Measurements from ENCODE around the gene ELMO1.

Gene ELMO1

DNA sequence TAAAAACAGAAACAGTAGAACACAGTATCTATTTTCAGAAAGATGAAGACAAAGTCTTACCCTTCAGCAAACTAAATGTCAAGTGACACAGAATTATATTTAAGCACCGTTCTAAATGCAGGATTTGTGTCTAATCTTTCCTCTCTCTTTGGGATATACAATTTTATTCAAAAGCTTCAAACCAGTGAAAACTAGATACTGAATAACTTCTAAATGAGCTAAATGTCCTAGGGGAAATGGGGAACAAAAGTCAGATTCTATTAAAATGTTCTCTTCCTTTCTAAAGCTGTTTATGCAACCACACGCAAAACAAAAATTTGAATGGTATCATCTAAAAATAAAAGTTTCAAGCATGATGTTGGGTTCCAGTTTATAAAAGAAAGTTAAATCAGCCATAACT lies 588.0 kb downstream of the ELMO1 start:
- DNase-seq = no peak

DNA sequence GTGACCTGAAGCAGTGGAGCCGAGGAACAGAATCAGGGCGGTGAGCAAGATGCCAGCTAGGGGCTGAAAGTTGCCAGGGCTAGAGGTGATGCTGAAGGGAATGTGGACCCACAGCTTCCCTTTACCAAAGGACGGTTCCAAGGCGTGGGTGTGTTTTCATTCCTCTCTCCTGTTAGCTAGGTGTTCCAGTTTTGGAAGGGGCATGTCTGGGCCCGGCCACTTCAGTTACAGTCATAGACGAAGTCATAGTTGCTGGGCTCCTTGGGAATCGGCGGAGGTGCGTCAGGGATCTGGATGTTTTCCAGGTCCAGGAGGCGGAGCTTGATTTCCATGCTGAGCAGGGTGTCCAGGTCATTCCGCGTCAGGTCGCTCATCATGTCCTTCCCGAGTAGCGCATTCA lies 593.3 kb downstream of the ELMO1 start:
- no peak for DNase-seq

DNA sequence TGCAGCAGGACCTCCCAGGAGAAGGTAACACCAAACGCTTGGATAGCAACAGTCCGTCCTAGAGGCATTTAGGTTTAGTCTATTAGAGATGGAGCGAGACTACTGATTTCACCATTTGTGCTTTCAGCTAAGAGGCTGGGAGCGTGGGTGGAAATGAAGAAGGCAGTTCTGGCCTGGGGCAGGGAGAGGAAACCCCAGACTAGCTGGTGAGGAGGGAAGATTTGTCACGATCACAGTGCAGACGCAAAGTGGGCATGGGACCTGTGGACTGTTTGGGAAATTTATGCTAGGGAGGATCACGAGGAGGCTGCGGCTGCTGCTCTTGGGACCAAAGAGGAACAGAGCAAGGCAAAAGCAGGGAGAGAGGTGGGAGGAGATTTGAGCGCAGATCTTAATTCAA lies 594.0 kb downstream of the ELMO1 start:
- no peak for DNase-seq

DNA sequence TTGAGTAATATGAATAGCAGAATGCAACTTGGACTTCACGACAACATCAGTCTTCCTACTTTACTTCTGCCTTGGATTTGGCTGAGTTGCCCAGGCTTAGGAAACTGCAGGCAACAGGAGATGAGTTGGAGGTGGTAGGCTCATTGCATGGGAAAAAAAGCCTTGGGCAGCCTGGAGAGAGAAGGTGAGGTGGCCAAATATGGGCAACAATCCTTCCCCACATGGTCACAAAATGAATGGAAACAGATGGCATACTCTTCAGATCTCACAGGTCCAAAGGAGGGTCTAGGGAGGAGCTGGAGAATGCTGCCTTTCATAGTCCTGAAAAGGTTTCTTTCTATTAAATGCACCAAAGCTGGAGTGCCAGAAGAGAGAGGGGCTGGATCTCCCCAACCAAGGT lies 595.7 kb downstream of the ELMO1 start:
- DNase-seq = no peak

DNA sequence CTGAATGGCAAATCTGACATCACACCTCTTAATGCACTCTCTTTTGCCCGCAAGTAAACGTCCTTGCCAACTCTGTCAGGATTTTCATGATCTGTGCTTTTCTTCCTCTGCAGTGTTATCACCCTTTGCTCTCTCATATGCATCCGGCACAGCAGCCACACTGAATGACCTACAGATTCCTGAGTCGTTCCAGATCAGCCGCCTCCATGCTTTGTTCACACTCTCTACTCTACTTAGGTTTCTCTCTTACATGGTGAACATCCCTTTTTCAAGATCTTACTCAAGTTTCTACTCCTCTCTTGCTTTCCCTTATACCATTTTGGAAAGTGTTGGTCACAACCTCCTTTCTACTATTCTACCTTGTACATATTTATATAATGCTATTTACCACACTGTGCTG lies 596.6 kb downstream of the ELMO1 start:
- no peak for DNase-seq

DNA sequence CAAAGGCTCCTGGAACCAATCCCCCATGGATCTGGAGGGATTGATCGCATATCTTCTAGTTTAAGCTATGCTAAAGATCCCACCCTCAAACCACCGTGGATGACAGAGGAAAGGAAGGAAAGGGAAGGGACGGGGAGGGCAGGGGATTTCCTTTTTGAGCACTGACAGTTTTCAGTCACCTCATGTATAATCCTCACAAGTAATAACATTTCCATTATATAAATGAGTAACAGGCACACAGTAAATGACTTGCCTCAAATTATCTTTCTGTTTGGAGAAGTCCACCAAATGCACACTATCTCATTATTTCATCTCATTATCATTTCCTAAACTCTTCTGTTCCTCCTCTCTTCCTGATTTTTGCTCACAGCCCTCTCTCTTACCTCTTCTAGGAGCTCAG lies 597.3 kb downstream of the ELMO1 start:
- DNase-seq = no peak

DNA sequence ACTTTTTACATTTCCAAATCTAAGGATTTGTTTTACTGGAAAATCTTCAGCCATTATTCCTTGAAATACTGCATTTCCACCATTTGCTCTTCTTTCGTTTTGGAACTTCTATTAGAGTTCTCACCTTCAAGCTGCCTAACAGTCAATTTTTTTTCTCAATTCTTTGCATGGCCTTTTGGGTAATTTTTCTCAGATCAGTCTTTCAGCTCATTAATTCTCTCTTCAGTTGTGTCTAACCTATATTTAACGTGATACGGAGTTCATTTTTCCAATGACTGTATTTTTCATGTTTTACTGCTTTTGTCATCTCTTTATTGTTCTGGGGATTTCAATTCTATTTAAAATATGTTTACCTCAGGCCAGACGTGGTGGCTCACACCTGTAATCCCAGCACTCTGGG lies 600.7 kb downstream of the ELMO1 start:
- DNase-seq = no peak

DNA sequence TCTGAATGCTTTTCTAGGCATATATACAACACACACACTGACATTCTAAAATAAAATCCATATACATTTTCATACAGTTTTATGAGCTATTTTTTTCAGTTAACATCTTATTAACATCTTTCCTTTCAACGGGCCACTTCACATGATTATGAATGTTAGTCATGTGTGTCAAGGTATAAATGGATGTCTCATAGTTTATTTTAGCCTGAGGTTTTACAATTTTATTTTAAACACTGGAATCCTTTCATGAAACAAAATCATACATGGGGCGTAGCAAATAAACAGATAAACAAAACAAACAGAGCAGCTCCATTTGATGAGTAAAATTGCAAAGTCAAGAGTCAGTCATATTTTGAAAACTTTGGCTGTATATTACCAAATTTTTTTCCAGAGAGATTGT lies 604.3 kb downstream of the ELMO1 start:
- no peak for DNase-seq

DNA sequence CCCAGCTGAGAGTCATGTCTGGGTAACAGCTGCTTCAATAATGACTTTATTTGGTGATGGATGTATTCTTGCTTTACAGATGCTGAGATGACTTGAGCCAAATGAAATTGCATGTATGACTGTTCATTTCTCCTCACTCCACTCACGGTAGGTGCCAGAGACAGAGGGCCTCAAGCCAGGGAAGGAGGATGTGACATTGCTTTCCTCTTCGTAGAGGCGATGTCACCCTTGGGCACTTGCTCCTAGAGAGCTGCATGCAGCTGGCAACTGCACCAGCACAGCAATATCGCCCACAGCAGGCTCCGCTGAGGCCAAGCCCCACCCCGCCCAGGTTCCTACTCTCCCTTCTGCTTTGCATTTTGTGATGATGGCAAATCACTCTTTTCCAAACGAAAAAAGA lies 607.8 kb downstream of the ELMO1 start:
- no peak for DNase-seq

DNA sequence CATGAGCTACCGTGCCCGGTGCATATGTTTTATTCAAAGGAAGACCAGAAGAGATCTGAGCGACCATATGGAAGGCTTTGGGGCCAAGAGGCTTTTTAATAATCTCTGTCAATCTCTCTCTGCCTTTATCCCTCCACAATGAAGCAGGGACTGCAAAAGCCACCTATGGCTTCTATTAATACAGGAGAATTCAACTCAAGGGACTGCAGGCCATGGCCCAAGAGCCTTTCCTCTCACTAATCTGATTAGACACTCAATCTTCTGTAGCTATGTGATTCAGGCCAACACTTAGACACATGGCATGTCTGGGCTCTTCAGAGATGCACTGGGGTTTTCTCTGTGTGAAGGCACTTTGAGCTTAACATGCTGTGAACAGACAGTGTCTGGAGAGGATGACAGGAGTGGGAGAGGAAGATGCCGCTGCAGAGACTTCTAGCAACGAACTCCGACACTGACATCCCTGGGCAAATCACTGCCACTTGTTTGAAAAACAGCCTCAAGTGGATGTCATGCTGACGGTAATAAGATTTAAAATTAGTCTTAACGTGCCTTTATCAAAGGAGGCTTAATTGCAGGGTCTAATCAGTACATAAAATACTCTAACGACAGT lies 609.9 kb downstream of the ELMO1 start:
- no peak for DNase-seq

DNA sequence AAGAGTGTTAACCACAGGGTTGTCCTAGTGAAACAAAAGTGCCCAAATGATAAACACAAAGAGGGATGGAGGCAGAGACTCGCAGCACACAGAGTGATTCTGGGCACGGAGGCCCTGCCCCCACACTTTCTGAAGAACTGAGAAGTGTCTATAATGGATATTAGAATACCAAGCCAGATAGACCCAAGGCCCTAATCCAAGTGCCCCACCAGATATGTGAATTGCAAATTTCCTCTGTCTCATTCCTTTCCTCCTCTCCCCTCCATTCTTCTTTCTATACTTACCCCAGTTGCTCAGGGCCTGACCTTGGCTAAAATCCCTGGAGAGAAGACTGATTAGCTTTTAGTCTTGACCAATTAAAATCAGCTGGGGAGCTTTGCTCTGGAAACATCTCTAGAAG lies 617.6 kb downstream of the ELMO1 start:
- no peak for DNase-seq

DNA sequence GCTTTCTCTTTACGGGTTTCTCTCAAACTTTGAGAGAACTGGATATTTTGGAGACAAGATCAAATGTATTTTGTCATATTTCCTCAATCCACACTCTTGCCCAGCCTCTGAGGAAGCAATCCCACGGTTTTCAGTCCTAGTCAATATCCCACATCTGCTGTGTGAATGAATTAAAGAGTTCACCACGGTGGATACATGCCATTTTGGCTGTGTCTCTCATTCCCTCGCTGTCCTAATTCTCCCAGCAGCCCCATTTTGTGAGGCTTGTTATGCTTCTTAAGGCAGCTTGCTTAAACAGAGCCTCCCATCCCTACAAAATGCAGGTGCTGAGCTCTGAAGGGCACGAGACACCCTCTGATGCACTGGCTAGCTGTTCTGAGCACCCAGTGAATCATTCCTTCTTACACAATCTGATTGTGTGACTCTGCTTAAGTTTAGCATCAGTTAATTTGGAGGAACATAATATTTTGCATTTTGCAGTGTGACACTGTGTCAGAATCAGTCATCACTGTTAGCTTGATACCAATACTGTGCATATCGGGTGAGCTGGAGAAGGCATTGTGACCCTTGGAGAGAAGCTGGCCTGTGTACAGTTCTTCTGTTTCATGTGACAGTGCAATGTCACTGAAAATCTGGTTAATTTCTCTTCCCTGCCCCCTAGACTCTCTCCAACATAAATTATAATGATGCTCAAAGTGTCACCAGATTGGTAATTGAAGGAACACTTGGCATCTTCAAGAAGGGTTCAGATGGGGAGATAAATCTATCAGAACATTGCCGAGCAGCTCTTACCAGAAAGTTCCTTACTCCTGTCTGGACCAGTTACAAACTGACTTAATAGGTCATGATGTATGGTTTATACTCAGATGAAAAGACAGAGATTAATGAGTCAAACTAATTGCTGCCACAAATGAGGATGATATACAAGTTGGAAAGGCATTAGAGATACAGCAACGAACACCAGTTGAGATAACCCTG lies 620.6 kb downstream of the ELMO1 start:
- DNase-seq = no peak

DNA sequence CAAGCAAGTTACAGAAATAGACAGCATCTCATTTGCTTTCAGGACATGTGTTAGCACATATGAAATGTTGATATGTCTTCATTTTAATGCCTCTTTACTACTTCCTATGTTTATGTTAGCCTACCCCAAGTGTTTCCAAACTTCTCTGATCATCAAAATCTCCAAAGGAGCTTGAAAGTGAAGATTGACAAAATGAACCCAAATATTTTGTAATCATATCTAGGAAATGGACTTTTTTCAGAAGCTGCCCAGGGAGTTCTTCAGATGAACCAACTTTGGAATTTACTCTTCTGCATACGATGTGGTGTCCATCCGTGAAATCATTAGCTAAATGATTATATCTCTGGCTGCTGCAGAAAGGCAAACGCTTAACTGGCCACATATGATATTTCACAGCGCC lies 623.2 kb downstream of the ELMO1 start:
- no peak for DNase-seq

DNA sequence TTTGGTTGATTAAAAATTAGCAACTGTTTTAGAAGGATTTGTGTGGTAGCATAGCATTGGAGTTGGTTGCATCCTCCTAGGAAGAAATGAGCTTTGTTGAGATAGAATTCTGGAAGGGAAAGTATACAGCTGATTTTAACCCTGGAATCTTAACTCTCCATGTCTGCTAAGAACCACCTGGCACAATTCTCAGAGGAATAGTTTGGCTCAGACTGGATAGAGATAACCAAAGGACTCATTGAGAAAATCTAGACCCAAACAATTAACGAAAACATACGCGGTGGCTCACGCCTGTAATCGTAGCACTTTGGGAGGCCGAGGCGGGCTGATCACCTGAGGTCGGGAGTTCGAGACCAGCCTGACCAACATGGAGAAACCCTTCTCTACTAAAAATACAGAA lies 625.3 kb downstream of the ELMO1 start:
- no peak for DNase-seq

DNA sequence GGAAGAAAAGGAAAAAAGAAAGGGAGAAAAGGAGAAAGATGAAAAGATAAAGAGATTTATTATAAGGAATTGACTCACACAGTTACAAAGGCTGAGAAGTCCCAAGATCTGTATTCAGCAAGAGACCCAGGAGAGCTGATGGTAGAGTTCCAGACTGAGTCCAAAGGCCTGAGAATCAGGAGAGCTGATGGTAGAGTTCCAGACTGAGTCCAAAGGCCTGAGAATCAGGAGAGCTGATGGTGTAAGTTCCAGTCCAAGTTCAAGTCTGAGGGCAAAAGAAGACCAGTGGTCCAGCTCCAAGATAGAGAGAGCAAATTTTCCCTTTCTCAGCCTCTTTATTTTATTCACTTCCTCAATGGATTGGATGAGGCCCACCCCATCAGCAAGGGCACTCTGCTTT lies 627.0 kb downstream of the ELMO1 start:
- no peak for DNase-seq

DNA sequence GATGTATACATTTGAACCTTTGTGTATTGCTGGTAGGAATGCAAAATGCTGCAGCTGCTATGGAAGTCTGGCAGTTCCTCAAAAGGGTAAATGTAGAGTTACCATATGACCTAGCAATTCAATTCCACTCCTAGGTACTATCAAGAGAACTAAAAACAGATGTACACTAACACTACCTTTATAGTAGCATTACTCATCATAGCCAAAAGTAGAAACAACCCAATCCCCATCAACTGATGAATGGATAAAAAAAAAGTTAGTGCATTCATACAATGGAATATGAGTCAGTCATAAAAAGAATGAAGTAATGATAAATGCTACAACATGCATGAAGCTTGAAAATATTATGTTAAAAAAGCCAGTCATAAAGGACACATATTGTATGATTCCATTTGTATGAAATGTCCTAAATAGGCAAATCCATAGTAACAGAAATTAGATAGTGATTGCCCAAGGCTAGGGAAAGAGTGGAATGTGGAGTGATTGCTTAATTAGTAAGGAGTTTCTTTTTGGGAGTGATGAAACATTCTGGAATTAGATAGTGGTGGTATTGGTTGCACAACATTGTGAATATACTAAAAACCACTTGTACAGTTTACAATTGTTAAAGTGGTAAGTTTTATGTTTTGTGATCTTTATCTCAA lies 628.0 kb downstream of the ELMO1 start:
- DNase-seq = no peak

DNA sequence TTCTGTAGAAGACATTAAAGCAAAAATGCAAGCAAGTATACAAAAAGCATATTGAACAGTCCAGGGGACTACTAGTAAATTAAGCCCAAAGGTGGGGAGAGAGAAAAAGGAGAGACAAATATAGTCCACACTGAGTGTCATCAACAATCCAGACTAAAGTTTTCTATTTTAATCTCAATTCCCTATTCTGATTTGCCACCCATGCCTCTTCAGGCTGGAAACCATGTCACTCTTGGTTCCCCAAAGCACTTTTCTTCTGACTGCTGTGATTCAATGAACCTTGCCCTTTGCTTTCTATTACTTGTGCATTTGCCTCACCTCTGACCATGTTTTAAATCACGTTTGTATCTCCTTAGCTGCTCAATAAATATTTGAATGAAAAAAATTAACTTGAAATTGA lies 629.0 kb downstream of the ELMO1 start:
- no peak for DNase-seq

DNA sequence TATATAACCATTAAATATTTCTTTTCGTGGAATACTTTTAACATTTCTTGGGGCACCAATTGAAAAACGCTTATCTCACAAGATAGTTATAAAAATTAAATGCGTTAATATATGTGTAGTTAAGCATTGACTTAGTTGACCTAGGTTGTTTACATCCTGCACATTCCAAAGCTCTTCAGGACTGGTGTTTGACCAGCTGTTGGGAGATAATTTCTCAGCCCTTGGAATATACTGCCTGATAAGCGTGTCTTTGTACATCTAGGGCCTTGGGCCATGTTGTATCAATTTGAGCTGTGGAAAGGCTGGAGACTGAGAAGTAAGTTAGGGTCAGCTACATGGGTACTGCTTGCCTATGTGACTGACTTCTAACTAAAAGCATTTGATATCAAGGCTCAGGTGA lies 634.4 kb downstream of the ELMO1 start:
- no peak for DNase-seq

DNA sequence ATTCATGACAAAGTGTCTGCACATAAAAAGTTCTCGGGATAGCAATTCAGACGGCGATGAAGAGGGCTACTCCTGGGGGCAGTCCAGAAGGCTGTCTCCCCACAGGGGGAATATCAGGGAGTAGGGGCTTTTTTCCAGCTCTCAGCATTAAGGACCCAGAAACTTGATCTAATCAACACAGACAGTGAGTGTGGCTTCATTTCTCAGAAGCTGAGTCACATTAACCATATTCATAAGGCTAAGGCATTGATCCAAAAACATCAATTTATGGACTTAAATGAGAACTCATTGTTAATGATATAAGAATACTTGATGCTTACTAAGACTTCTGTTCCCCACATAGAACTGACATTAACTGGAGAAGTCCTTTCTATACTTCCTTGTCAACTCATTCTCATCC lies 636.9 kb downstream of the ELMO1 start:
- no peak for DNase-seq

DNA sequence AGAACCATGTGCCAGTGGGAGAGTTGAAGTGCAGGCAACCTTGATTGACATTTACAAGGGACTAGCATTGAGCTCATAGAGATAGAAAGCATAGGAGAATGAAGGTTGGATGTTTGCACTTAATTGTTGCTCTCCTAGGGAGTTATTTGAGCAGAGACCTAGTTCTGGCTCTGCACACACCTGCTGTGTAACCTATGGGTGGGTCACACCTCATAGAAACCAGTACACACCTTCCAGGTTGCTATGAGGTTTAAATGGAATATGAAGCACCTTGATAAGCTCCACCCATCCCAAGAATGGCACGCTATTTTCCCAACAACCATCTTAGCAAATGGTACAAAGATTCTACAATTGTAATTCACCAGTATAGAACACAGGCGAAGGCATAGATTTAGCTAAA lies 638.2 kb downstream of the ELMO1 start:
- DNase-seq = no peak

DNA sequence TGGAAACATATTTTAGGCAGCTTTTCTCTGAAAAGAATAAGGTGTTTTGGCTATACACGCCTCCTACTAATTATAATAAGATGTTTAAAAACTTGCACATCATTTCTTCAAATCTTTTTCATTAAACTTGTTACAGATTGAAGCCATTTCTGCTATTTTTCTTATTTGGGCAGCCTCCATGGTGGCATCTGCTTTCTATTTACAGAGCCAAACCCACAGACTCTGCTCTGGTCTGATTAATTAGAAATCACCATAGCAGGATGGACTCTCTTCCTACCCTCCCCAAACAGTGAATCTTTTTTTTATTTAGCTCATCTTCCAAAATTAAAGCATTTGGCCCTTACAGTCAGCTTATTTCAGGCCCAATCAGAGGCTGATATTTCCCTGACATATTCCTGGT lies 638.6 kb downstream of the ELMO1 start:
- DNase-seq = no peak

DNA sequence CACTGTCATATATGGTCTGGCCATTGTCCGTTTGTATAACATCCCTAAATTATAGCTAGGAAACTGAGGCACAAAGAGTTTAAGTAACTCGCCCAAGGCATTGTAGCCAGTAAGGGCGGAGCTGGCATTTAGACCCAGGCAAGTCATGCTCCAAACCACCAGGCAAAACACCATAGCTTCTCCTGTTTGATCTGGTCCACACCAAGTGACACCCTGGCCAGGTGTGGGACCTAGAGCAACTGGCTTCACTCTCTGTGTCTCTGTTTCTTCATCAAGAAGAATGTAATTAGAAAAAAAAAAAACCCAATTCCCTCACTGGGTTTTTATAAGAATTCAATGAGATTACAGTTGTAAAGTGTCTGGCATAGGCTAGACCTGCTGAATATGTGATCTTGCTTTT lies 639.2 kb downstream of the ELMO1 start:
- no peak for DNase-seq

DNA sequence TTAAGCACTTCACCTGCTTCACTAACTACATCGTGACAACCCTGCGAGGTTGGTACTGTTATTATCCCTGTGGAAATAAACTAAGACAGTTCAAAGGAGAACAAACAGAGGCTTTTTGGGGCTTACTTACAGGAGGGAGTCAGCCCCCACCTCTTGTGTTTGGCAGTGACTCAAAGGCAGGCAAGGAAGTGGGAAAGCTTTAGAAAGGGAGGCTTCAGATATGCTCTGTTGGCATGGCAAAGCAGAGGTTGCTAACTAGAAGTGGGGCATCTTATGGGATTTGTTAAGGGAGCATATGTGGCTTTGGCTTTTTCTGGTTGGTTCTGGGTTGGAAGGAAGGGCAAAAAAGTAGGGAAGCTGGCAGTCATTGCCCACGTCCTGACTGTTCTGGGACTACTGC lies 639.6 kb downstream of the ELMO1 start:
- DNase-seq = no peak

DNA sequence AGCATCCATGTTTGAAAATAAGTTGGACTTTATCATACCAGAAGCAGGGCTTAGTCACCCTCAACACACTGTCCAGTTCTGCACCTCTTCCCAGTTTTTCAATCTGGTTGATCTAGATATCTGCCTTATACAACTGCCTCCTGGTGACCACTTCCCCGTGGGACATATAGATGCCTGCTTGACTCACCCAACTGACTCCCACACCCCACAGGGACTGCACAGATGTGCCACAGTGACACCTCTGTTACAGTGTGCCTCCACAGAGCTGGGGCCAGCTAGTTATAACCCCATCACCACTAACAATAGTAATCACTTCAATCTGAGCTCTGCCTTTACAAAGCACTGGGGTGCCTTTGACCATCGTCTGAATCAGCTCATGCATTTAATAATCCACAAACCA lies 641.8 kb downstream of the ELMO1 start:
- no peak for DNase-seq
